HepG2 (cell line): ENCODE data around the gene KDM3B. TPM values are rescaled to one million over a fixed set of nuclear protein-coding genes. Genes with fewer than 3 reads are reported as not detected.
A peak's percentile ranks its signal among the peaks of the same experiment; 100 is the strongest.

Source experiments
- ARID3A ChIP-seq: IDR thresholded peaks from 2 replicates; pipeline ENCODE4 v1.6.1; 2012; ENCODE audit warnings: low read depth, low read length, improper control_type of control experiment
- ATF7 ChIP-seq, 2 experiments: fragments of 450-650 bp in 1 of 2; sonication (generic) in 1 of 2; formaldehyde crosslinking in 1 of 2; IDR thresholded peaks; 2 replicates each; pipeline versions ENCODE4 v1.4.0 to v1.6.1; 2016 to 2020; ENCODE audit warnings: antibody characterized with exemption in 1 of 2, mild to moderate bottlenecking in 1 of 2, missing genetic modification reagents in 1 of 2
- ELK4 ChIP-seq: sonication (generic); formaldehyde crosslinking; IDR thresholded peaks from 2 replicates; pipeline ENCODE4 v1.9.0; 2021; ENCODE audit warnings: missing genetic modification reagents, borderline replicate concordance
- MAX ChIP-seq: IDR thresholded peaks from 2 replicates; pipeline ENCODE4 v1.6.1; 2012; ENCODE audit warnings: inconsistent platforms
- MXI1 ChIP-seq: IDR thresholded peaks from 3 replicates; pipeline ENCODE4 v1.6.1; 2012; ENCODE audit warnings: low read depth, low read length, inconsistent platforms, borderline replicate concordance
- RORA ChIP-seq: sonication (generic); formaldehyde crosslinking; IDR thresholded peaks from 2 replicates; pipeline ENCODE4 v1.5.0; 2020; ENCODE audit warnings: mild to moderate bottlenecking, missing genetic modification reagents, moderate library complexity
- TRIM22 ChIP-seq: fragments of 450-650 bp; IDR thresholded peaks from 2 replicates; pipeline ENCODE4 v1.6.1; 2017
- ZNF367 ChIP-seq: sonication (generic); formaldehyde crosslinking; IDR thresholded peaks from 2 replicates; pipeline ENCODE4 v1.4.0; 2020; ENCODE audit warnings: missing genetic modification reagents, borderline replicate concordance
- ZNF44 ChIP-seq: sonication (generic); formaldehyde crosslinking; IDR thresholded peaks from 2 replicates; pipeline ENCODE4 v1.5.1; 2020; ENCODE audit warnings: mild to moderate bottlenecking, missing genetic modification reagents
- ZNF558 ChIP-seq: sonication (generic); formaldehyde crosslinking; IDR thresholded peaks from 2 replicates; pipeline ENCODE4 v1.9.0; 2022; ENCODE audit warnings: mild to moderate bottlenecking, missing genetic modification reagents, borderline replicate concordance
- ZNF646 ChIP-seq: sonication (generic); formaldehyde crosslinking; IDR thresholded peaks from 2 replicates; pipeline ENCODE4 v1.9.0; 2021; ENCODE audit warnings: mild to moderate bottlenecking, missing genetic modification reagents
- ZNF704 ChIP-seq: sonication (generic); formaldehyde crosslinking; IDR thresholded peaks from 2 replicates; pipeline ENCODE4 v1.8.1; 2023; ENCODE audit warnings: mild to moderate bottlenecking, inconsistent platforms, moderate library complexity, missing genetic modification reagents, borderline replicate concordance
- ZSCAN31 ChIP-seq: sonication (generic); formaldehyde crosslinking; IDR thresholded peaks from 2 replicates; pipeline ENCODE4 v1.5.0; 2020; ENCODE audit warnings: low read depth, mild to moderate bottlenecking, missing genetic modification reagents
- polyA plus RNA-seq, 8 experiments: library from polyadenylated mRNA; depleted of rRNA in 3 of 8; stranded (reverse) in 7 of 8; unstranded in 1 of 8; fragments of >200 nt; fragmentation: Illumina TruSeq in 4 of 8; extraction: Trizol in 4 of 8; gene quantifications; 2 replicates each; pipeline versions ENCODE4 v1.2.1 to v1.2.3, GENCODE V29; 2011 to 2016; ENCODE audit warnings: low read depth in 4 of 8, missing spikeins in 1 of 8, mixed read lengths in 1 of 8; ENCODE audit not compliant: insufficient read depth in 1 of 8
- total RNA-seq, 5 experiments: library from RNA; depleted of rRNA; stranded (reverse); fragments of >200 nt; fragmentation: Illumina TruSeq; extraction: Trizol; gene quantifications; 2 replicates each; pipeline ENCODE4 v1.2.3, GENCODE V29; 2016; ENCODE audit warnings: low read depth in 1 of 5

The KDM3B gene
- total and polyA plus RNA-seq, 2 of the 13 experiments (the other 11 are each of a cell fraction or from before 2014, with no cell fraction given) = 19.7 to 34.3 TPM

GRCh38 chr5:138466125-138466899, 113.8 kb downstream of the KDM3B start (continued):
- no peak for TF ChIP-seq ZSCAN31
- no peak for TF ChIP-seq ATF7 (IDR thresholded peaks at IDR 0.05)
- no peak for TF ChIP-seq ATF7 (CRISPR knock-in tag; IDR thresholded peaks at IDR 0.05)
- TF ChIP-seq ELK4 (CRISPR knock-in tag) = no peak
- TF ChIP-seq ZNF646 (CRISPR knock-in tag) = no peak
- TF ChIP-seq MXI1 = peak; percentile 10; the same call in 1 of the 3 replicates
- no peak for TF ChIP-seq ARID3A
- TF ChIP-seq ZNF367 (CRISPR knock-in tag) = no peak
- peak; percentile 57 for TF ChIP-seq MAX
- TF ChIP-seq ZNF44 (CRISPR knock-in tag) = no peak
- no peak for TF ChIP-seq ZNF558 (CRISPR knock-in tag)
- no peak; the same call in 1 of the 2 replicates for TF ChIP-seq ZNF704
- TF ChIP-seq TRIM22 = no peak
- no peak for TF ChIP-seq RORA (CRISPR knock-in tag)
